Stimulated activated CD8-positive, alpha-beta memory T cell treated with anti-CD3 and anti-CD28 coated beads, Interleukin-7, amount 100 ng/mL, for 48 hours (primary cell): ENCODE data around the gene GLMN.

Experiments
- DNase-seq, 2 donors: peaks; one replicate each; pipeline ENCODE4 v3.0.0-alpha.2; 2020; ENCODE audit warnings: low read depth in 1 of 2; ENCODE audit errors: extremely low read depth in 1 of 2

Gene GLMN, protein sequence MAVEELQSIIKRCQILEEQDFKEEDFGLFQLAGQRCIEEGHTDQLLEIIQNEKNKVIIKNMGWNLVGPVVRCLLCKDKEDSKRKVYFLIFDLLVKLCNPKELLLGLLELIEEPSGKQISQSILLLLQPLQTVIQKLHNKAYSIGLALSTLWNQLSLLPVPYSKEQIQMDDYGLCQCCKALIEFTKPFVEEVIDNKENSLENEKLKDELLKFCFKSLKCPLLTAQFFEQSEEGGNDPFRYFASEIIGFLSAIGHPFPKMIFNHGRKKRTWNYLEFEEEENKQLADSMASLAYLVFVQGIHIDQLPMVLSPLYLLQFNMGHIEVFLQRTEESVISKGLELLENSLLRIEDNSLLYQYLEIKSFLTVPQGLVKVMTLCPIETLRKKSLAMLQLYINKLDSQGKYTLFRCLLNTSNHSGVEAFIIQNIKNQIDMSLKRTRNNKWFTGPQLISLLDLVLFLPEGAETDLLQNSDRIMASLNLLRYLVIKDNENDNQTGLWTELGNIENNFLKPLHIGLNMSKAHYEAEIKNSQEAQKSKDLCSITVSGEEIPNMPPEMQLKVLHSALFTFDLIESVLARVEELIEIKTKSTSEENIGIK

DNA sequence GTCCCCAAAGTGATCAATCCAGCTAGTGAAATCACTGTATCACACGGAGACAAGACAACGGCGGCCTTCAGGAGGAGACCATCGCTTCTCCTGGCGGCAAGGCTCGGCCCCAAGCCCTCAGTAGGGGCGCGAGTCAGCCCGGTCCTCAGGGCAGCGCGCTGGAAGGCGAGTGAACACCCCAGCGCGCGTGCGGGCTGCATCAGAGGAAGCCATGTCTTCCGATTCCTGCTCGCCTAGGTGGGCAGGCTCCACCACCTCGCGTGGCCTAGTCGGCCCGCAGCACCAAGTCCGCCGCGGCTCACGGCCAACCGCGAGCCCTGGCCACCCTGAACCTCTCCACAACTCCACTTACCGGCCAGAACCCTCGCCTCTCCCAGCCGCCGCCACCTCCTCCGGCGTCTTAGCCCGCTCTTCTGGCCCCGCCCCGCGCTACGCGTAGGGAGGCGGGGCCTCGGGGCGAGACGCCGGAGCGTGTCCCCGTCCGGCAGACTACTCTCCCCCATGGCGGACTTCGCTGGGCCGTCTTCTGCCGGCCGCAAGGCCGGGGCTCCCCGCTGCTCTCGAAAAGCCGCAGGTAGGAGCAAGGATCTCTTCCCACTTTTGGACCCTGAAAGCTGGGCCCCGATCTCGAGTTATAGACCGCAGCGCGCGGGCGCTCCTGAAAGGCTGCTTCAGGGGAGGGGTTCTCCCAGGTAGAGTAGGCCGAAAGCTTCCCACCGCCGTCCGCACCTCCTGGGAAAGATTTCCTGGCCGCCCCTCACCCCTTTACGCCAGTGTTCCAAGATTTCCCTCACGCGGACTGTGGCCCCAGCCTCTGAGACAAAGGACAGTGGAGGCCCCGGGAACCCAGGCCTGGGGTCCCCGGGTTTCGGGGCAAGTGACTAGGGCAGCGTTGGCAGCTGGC is at the start of gene GLMN, which contains the start of gene RPAP2:
Gene GLMN (minus strand): TSS at position 415 of the 904 bp plus-strand sequence. CDS start 988 bp downstream, outside the sequence.
Gene RPAP2 (plus strand): TSS at position 487 of the 904 bp plus-strand sequence. CDS start 15 bp downstream, at position 502.
- peak; percentile 59 to 64 for DNase-seq

- no peak for DNase-seq
Measured at GRCh38 chr1:92346866-92347640, 48.3 kb upstream of the GLMN start.

- no peak for DNase-seq
Measured at GRCh38 chr1:92343061-92343460, 44.3 kb upstream of the GLMN start.

DNA sequence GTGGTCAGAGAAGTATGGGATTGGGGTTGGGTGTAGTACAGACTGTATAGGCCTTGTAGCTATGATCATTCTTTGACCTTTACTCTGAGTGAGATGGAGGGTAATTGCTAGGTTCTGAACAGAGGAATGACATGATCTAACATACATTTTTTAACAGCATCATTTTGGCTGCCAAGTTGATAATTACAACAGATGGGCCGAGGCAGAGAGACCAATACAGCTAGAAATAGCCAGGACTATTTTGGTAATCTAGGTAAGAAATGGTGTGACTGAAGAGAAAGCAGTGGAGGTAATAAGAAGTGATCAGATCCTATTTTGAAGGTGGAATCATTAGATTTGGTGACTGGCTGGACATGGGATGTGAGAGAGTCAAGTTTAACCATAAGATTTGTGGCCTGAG is 43.6 kb upstream of the GLMN start:
- DNase-seq: no peak

- no peak for DNase-seq
Measured at GRCh38 chr1:92340154-92340553, 41.4 kb upstream of the GLMN start.

DNA sequence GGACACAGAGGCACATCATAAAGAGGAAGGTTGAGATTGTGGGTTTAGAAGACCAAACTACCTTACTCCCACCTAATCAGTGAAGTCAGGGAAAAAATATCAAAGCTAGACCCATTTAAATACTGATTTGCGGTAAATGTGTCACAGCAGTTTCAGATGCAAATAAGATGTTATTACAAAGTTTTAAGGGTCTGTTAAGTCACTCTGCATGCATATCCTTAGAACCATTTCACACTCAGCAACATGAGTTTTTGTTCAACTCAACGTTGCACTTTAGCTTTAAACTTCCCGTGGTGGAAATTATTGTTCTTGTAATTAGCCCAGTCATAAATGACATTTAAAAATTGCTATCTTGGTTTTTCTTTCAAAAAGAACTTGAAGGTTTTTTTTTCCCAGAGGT is 34.9 kb upstream of the GLMN start:
- no peak for DNase-seq

DNA sequence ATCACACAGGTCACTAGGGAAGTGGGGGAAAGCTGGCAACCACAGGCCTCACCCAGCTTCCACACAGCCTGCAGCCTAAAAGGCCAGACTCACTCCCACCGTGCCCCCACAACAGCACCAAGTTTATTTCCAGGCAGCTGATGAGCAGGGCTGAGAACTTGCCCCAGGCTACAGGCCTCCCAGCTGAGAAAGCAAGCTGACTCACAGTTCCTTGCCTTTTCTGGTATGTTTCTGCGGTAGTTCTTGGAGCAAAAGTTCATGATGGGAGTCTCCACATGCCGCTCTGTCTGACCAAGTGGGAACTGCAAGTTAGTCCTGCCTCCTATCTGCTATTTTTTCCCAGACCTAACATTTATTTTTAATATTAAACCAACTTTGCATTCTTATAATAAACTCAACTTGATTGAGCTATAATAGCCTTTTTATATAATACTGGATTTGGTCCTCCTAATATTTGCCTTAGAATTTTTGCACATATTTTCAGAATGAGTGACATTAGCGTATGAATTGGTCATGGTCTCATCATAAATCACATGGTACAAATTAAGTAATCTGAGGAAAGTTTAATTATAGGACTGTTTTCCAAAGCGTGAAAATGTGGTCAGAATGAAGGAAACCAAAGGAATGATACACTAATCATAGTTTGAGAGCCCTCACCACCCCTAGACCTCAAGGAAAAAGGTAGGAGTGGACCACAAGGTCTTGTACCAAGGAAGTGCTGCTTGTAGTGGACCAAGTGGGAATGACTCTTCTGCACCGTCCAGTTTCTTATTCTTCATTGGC is 30.8 kb upstream of the GLMN start:
- no peak for DNase-seq

- DNase-seq: no peak
Measured at GRCh38 chr1:92327794-92328193, 29.0 kb upstream of the GLMN start.

- no peak for DNase-seq
Measured at GRCh38 chr1:92326681-92327080, 27.9 kb upstream of the GLMN start.

DNA sequence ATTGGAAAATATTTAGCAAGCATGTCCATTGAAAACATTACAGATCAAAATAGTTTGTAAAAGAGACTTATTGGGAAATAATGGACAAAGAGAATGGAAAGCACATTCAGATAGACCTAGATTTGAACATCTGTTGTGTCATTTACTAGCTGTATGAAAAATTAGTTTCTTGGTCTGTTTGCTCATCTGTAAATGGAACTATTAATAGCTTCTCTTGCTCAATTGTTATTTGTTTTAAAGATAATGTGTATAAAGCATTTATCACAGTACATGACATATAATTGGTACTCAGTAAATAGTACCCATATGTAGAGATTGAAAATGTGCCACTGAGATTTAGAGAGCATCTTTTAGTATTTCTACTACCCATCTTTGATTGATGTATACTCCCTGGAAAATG is 26.0 kb upstream of the GLMN start:
- DNase-seq: no peak

GRCh38 chr1:92323473-92324453 is 25.0 kb upstream of the GLMN start:
- no peak for DNase-seq

DNA sequence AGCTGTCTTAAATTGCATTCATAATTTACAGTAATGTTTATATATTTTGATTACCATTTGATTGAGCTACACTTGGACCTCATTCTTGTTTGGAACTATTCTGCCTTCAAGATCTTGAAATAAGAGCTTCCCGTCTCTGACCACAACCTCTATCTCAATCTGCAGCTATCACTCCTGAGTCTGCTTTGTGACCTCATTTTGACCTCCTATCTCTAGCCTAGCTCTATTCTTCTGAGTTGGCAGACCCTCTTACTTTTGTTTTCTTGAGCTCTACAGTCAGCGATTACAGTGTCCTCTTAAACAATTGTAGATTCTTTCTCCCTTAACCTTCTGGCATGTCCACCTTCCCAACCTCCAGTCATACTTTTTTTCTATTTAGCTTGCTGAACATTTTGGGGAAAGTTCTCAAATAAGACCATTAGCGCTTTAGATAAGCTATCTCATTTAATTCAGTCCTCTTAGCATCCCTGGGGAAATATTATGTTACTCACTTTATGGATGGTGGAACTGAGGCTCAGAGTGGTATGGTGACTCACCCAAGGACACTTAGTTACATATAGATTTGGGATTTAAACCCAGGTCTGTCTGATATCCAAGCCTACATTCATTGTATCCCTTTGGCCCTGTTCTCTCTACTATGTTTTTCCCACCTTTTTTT is 19.2 kb upstream of the GLMN start:
- DNase-seq: no peak

GRCh38 chr1:92315766-92316599 is 17.2 kb upstream of the GLMN start:
- DNase-seq: peak in 1 of 2 donors; percentile 45

GRCh38 chr1:92314024-92314423 is 15.2 kb upstream of the GLMN start:
- DNase-seq: no peak

- DNase-seq: no peak
Measured at GRCh38 chr1:92310185-92310597, 11.4 kb upstream of the GLMN start.

GRCh38 chr1:92307980-92308379 is 9.2 kb upstream of the GLMN start:
- no peak for DNase-seq

DNA sequence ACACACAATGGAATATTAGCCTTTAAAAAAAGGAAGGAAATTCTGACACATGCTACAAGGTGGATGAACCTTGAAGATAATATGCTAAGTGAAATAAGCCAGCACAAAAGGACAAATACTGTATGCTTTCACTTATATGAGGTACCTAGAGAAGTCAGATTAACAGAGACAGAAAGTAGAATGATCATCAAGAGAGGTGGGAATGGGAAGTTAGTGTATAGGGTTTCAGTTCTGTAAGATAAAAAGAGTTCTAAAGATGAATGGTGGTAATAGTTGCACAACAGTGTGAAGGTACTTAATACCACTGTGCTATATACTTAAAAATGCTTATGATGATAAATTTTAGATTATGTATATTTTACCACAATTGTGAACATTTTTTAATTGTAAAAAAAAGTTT is 7.2 kb upstream of the GLMN start:
- no peak for DNase-seq
